GM12878 (cell line): ENCODE results near the gene LAMC3. TPM values are rescaled to one million over a fixed set of nuclear protein-coding genes. Genes with fewer than 3 reads are reported as not detected.

ENCODE experiments used
- ATAC-seq: fragments of 200-7000 bp; cut with Tn5 transposase; 3 replicates; pipeline ENCODE4 v1.9.1; 2020; ENCODE audit warnings: mild to moderate bottlenecking, moderate library complexity
- BruUV-seq: library from RNA; stranded (reverse); fragments of 400-500 nt; replicated peaks from 2 replicates; lab custom pipeline; 2021; lab: Mats Ljungman, UMichigan
- CTCF ChIA-PET: fragments of 300-600 bp; sonication (Branson Sonifier 250); formaldehyde crosslinking; extraction: SDS; loops from one replicate; lab custom pipeline; 2021; ENCODE audit warnings: inconsistent platforms; lab: Yijun Ruan, JAX
- POLR2A ChIA-PET: fragments of 350-600 bp; formaldehyde crosslinking; extraction: SDS; loops from one replicate; lab custom pipeline; 2021; ENCODE audit warnings: inconsistent platforms; lab: Charles Lee
- RAD21 ChIA-PET: fragments of 300-600 bp; sonication (Branson Sonifier 250); formaldehyde crosslinking; loops from one replicate; lab custom pipeline; 2023; ENCODE audit warnings: antibody characterized with exemption; ENCODE audit not compliant: unreplicated experiment; lab: Charles Lee
- SMC1A ChIA-PET: fragments of 300-600 bp; sonication (Branson Sonifier 250); formaldehyde crosslinking; loops from one replicate; lab custom pipeline; 2023; ENCODE audit not compliant: unreplicated experiment, uncharacterized antibody; lab: Charles Lee
- DNase-seq: peaks from one replicate; pipeline ENCODE4 v3.0.0-alpha.2; 2011; ENCODE audit warnings: low read depth, low spot score
- FAIRE-seq: peaks from 3 replicates; lab custom pipeline; 2011; peaks lifted over from hg19 to GRCh38; lab: Jason Lieb, UNC
- H2AFZ ChIP-seq: 2 replicates; pipeline ENCODE4 v1.6.0; 2011; ENCODE audit warnings: low read depth, low read length, control low read depth; ENCODE audit not compliant: control insufficient read depth
- H3K27ac ChIP-seq: 2 replicates; pipeline ENCODE4 v1.5.1; 2011; ENCODE audit warnings: control low read depth; ENCODE audit not compliant: control insufficient read depth, insufficient read depth
- H3K27me3 ChIP-seq, 2 experiments: replicated peaks in 1 of 2; 2 replicates each; pipeline versions ENCODE4 v1.6.0 to v1.6.1; 2011; ENCODE audit warnings: low read length in 1 of 2; ENCODE audit not compliant: control insufficient read depth in 2 of 2, insufficient read depth in 2 of 2
- H3K36me3 ChIP-seq, 2 experiments: 2 replicates each; pipeline ENCODE4 v1.5.1; 2011; ENCODE audit warnings: low read length in 1 of 2; ENCODE audit not compliant: control insufficient read depth in 2 of 2, insufficient read depth in 2 of 2
- H3K4me1 ChIP-seq: 2 replicates; pipeline ENCODE4 v1.6.1; 2011; ENCODE audit warnings: mild to moderate bottlenecking, low read length, moderate library complexity, mixed read lengths; ENCODE audit not compliant: control insufficient read depth, insufficient read depth
- H3K4me2 ChIP-seq: 2 replicates; pipeline ENCODE4 v1.6.0; 2011; ENCODE audit warnings: control low read depth; ENCODE audit not compliant: control insufficient read depth, insufficient read depth
- H3K4me3 ChIP-seq: fragments of 200-600 bp; sonication (generic); 2 replicates; pipeline ENCODE4 v1.5.1; 2016
- H3K79me2 ChIP-seq: 2 replicates; pipeline ENCODE4 v1.6.0; 2011; ENCODE audit warnings: low read length; ENCODE audit not compliant: control insufficient read depth, insufficient read depth
- H3K9ac ChIP-seq: 2 replicates; pipeline ENCODE4 v1.8.0; 2011; ENCODE audit warnings: low read length, control low read depth, mixed read lengths; ENCODE audit not compliant: control insufficient read depth, insufficient read depth
- H3K9me3 ChIP-seq: replicated peaks from 3 replicates; pipeline ENCODE4 v1.5.1; 2011; ENCODE audit warnings: mild to moderate bottlenecking, low read length; ENCODE audit not compliant: control insufficient read depth, insufficient read depth
- H4K20me1 ChIP-seq: 2 replicates; pipeline ENCODE4 v1.6.0; 2011; ENCODE audit not compliant: control insufficient read depth, insufficient read depth
- CUX1 ChIP-seq: IDR thresholded peaks from 2 replicates; pipeline ENCODE4 v1.6.1; 2012; ENCODE audit warnings: improper control_type of control experiment, low read depth, low read length; ENCODE audit not compliant: insufficient replicate concordance
- FOXK2 ChIP-seq: fragments of 450-650 bp; IDR thresholded peaks from 2 replicates; pipeline ENCODE4 v1.6.1; 2017; ENCODE audit warnings: mild to moderate bottlenecking, moderate library complexity
- HSF1 ChIP-seq: fragments of 150-350 bp; IDR thresholded peaks from 2 replicates; pipeline ENCODE4 v1.6.1; 2014; ENCODE audit warnings: mild to moderate bottlenecking, low read depth, low read length
- IRF5 ChIP-seq: fragments of 450-650 bp; IDR thresholded peaks from 2 replicates; pipeline ENCODE4 v1.6.1; 2017; ENCODE audit warnings: borderline replicate concordance
- NFXL1 ChIP-seq: fragments of 450-650 bp; IDR thresholded peaks from 2 replicates; pipeline ENCODE4 v1.6.1; 2017; ENCODE audit warnings: antibody characterized with exemption, mild to moderate bottlenecking, borderline replicate concordance
- ZNF217 ChIP-seq: fragments of 450-650 bp; IDR thresholded peaks from 2 replicates; pipeline ENCODE4 v1.6.1; 2017; ENCODE audit warnings: antibody characterized with exemption, mild to moderate bottlenecking
- WGBS: methylation state at CpG from one replicate; pipeline ENCODE4 v1.1.6; 2016; ENCODE audit warnings: low lambda C conversion rate; ENCODE audit not compliant: insufficient replicate concordance, insufficient coverage; ENCODE audit errors: missing lambda C conversion rate; 5-methylcytosine and 5-hydroxymethylcytosine counted together
- in situ Hi-C: fragments of 300-500 bp; cut with MboI; formaldehyde crosslinking; loops from 9 replicates; pipeline ENCODE4 v1.14.3; 2018; ENCODE audit warnings: mixed read lengths
- intact Hi-C: fragments of 100-400 bp; cut with micrococcal nuclease; formaldehyde crosslinking; loops from one replicate; pipeline ENCODE4 v1.14.2; 2022; ENCODE audit not compliant: unreplicated experiment
- polyA plus RNA-seq, 11 experiments: library from polyadenylated mRNA; depleted of rRNA in 4 of 11; unstranded in 6 of 11; stranded (reverse) in 5 of 11; fragments of >200 nt; fragmentation: Nextera tagmentation in 4 of 11; fragmentation: Illumina TruSeq in 1 of 11; extraction: Ambion mirVana in 4 of 11; extraction: Trizol in 1 of 11; gene quantifications; 1 replicate in 1 of 11; 2 replicates in 10 of 11; pipeline versions ENCODE4 v1.2.1 to v1.2.3, GENCODE V29; 2011 to 2016; ENCODE audit warnings: inconsistent platforms in 2 of 11, missing spikeins in 2 of 11, low read depth in 1 of 11
- total RNA-seq, 4 experiments: library from RNA; depleted of rRNA in 3 of 4; stranded (reverse); fragments of >200 nt in 3 of 4; fragmentation: Illumina TruSeq in 1 of 4; extraction: Trizol in 1 of 4; gene quantifications; 2 replicates each; pipeline versions ENCODE4 v1.2.1 to v1.2.3, GENCODE V29; 2013 to 2021

The LAMC3 gene
- total and polyA plus RNA-seq, 10 of the 15 experiments (the other 5 are each of a cell fraction or from before 2014, with no cell fraction given) = under 0.01 to 0.08 TPM; not detected in 8

- intact Hi-C loops = loop anchor here (5.0 to 10.0 kb wide), 3 partner anchors 115 to 348 kb away; partner anchors contain the start of gene FIBCD1
Measured at GRCh38 chr9:131049829-131050715, 41.1 kb downstream of the LAMC3 start.

More at GRCh38 chr9:131049829-131050715, 41.1 kb downstream of the LAMC3 start:
- ChIA-PET CTCF (interaction anchor here (1.1 to 1.3 kb wide), 2 partner anchors 11 to 349 kb away, joined by 5 read pairs; no protein-coding TSS in a partner anchor), POLR2A (no interaction called here), RAD21 (no interaction called here), SMC1A (no interaction called here)
- no peaks in the 10 kb centered on the region for H3K27me3 ChIP-seq
- no peak overlapping the region for H3K9ac ChIP-seq
- no peaks in the 10 kb centered on the region for H4K20me1 ChIP-seq
- H3K27ac ChIP-seq = no peak overlapping the region
- no peak overlapping the region for H3K4me3 ChIP-seq
- in situ Hi-C loops = loop anchor here (5.0 kb wide), 1 partner anchor 343 kb away; no protein-coding TSS in a partner anchor
- BruUV-seq = no TSS peak
- no peaks in the 10 kb centered on the region for H3K79me2 ChIP-seq
- H2AFZ ChIP-seq = no peak overlapping the region
- WGBS = 28% methylated on average over 21 of the region's 21 CpGs
- ATAC-seq (no peak), FAIRE-seq (no peak)
- TF ChIP-seq ZNF217 (no peak), IRF5 (no peak), NFXL1 (no peak), CUX1 (no peak), FOXK2 (no peak), HSF1 (no peak)
- TF ChIP-seq, all 136 proteins: peak for 0
- H3K4me1 ChIP-seq = no peaks in the 10 kb centered on the region
- H3K4me2 ChIP-seq = no peak overlapping the region
- H3K9me3 ChIP-seq = no peaks in the 10 kb centered on the region
- H3K36me3 ChIP-seq = no peaks in the 10 kb centered on the region
- no peak for DNase-seq
